Erythroblast (primary cell): ENCODE results near the gene CORO2B.

Experiments used
- GATA1 ChIP-seq: IDR thresholded peaks from 2 replicates; pipeline ENCODE4 v1.6.1; 2011; ENCODE audit warnings: low read depth, mild to moderate bottlenecking, control low read depth, low read length, moderate library complexity
- POLR2A ChIP-seq: IDR thresholded peaks from 2 replicates; pipeline ENCODE4 v1.6.1; 2011; ENCODE audit warnings: mild to moderate bottlenecking, low read length

DNA sequence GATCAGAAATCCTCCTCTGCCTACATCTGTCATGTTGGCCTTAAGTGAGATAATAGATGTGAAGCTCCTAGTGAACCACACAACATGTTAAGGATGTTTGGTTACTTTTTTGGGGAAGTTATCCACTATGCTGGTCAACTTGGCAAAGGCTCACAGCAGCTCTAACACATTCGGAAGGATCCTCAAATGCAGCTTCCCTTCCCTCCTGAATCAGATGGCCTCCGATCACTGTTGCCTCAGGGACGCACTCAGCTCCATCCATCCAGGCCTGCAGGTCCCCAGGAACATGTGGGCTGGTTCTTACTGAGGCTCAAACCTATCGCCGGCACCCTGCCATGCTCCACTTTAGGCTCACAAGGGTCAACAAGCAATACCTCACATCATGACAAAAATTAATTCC lies 67.9 kb downstream of the CORO2B start:
- TF ChIP-seq POLR2A (no peak), GATA1 (no peak)
